Endothelial cell of umbilical vein (primary cell): Measurements from ENCODE around the gene CCND2. TPM values are rescaled to one million over a fixed set of nuclear protein-coding genes. Genes with fewer than 3 reads are reported as not detected.

Source experiments
- BruUV-seq: library from RNA; stranded (reverse); fragments of 400-500 nt; replicated peaks from 2 replicates; lab custom pipeline; 2021; lab: Mats Ljungman, UMichigan
- CTCF ChIA-PET: fragments of 300-600, 350-600 bp; sonication (Branson Sonifier 250); formaldehyde crosslinking; loops from one replicate; lab custom pipeline; 2021; ENCODE audit warnings: antibody characterized with exemption, inconsistent platforms; lab: Charles Lee
- POLR2A ChIA-PET: fragments of 300-600, 350-600 bp; sonication (Branson Sonifier 250); formaldehyde crosslinking; loops from one replicate; lab custom pipeline; 2021; ENCODE audit warnings: antibody characterized with exemption, inconsistent platforms; lab: Charles Lee
- DNase-seq: peaks from one replicate; pipeline ENCODE4 v3.0.0-alpha.2; 2011; ENCODE audit warnings: low read depth, low spot score
- FAIRE-seq: peaks from 2 replicates; lab custom pipeline; 2011; peaks lifted over from hg19 to GRCh38; lab: Jason Lieb, UNC
- H2AFZ ChIP-seq: 2 replicates; pipeline ENCODE4 v1.6.0; 2012; ENCODE audit warnings: low read depth, low read length, control low read depth, inconsistent platforms
- H3K27ac ChIP-seq: 2 replicates; pipeline ENCODE4 v1.5.1; 2011; ENCODE audit warnings: low read depth, mild to moderate bottlenecking, control low read depth, low read length, moderate library complexity; ENCODE audit not compliant: insufficient read depth
- H3K27me3 ChIP-seq, 2 experiments: 2 replicates each; pipeline versions ENCODE4 v1.6.0 to v1.6.1; 2011; ENCODE audit warnings: low read length in 2 of 2, mixed read lengths in 1 of 2; ENCODE audit not compliant: control insufficient read depth in 2 of 2, insufficient read depth in 2 of 2
- H3K36me3 ChIP-seq, 2 experiments: 2 replicates in 1 of 2; 3 replicates in 1 of 2; pipeline ENCODE4 v1.5.1; 2011; ENCODE audit warnings: low read length in 2 of 2, mild to moderate bottlenecking in 1 of 2, moderate library complexity in 1 of 2; ENCODE audit not compliant: control insufficient read depth in 2 of 2, insufficient read depth in 2 of 2; ENCODE audit errors: extremely low read depth in 1 of 2
- H3K4me1 ChIP-seq: 3 replicates; pipeline ENCODE4 v1.5.1; 2011; ENCODE audit warnings: mild to moderate bottlenecking, low read length; ENCODE audit not compliant: control insufficient read depth, insufficient read depth; ENCODE audit errors: extremely low read depth
- H3K4me2 ChIP-seq: 2 replicates; pipeline ENCODE4 v1.6.1; 2011; ENCODE audit warnings: low read length, control low read depth, mixed read lengths; ENCODE audit not compliant: insufficient read depth
- H3K4me3 ChIP-seq, 3 experiments: fragments of 200-600 bp in 1 of 3; sonication (generic), shearing (Covaris generic) in 1 of 3; replicated peaks in 1 of 3; 2 replicates each; pipeline ENCODE4 v1.5.1; 2011 to 2016; ENCODE audit warnings: control low read depth in 3 of 3, low read length in 3 of 3, mild to moderate bottlenecking in 2 of 3, inconsistent platforms in 1 of 3, low read depth in 1 of 3, moderate library complexity in 1 of 3; ENCODE audit not compliant: insufficient read depth in 1 of 3
- H3K79me2 ChIP-seq: 2 replicates; pipeline ENCODE4 v1.6.0; 2012; ENCODE audit warnings: low read length, inconsistent platforms; ENCODE audit not compliant: control insufficient read depth, insufficient read depth
- H3K9ac ChIP-seq: replicated peaks from 2 replicates; pipeline ENCODE3; 2011; ENCODE audit warnings: low read length, control low read depth; ENCODE audit not compliant: insufficient read depth; ENCODE audit errors: extremely low read depth
- H3K9me1 ChIP-seq: replicated peaks from 3 replicates; pipeline ENCODE4 v1.6.0; 2011; ENCODE audit warnings: mild to moderate bottlenecking, low read length; ENCODE audit not compliant: control insufficient read depth, insufficient read depth; ENCODE audit errors: extremely low read depth
- H3K9me3 ChIP-seq: replicated peaks from 2 replicates; pipeline ENCODE4 v1.5.1; 2012; ENCODE audit warnings: low read length, inconsistent platforms; ENCODE audit not compliant: control insufficient read depth, insufficient read depth
- H4K20me1 ChIP-seq: replicated peaks from 2 replicates; pipeline ENCODE3; 2011; ENCODE audit warnings: mild to moderate bottlenecking, low read length; ENCODE audit not compliant: control insufficient read depth, insufficient read depth; ENCODE audit errors: extremely low read depth
- CTCF ChIP-seq, 2 donors: IDR thresholded peaks; 1 replicate in 1 of 2; 2 replicates in 1 of 2; pipeline ENCODE4 v1.5.1; 2011; ENCODE audit warnings: low read length in 2 of 2, mild to moderate bottlenecking in 2 of 2, moderate library complexity in 2 of 2, control low read depth in 1 of 2, inconsistent platforms in 1 of 2, low read depth in 1 of 2; ENCODE audit not compliant: insufficient read depth in 1 of 2; ENCODE audit errors: extremely low read depth in 1 of 2
- EZH2 ChIP-seq: IDR thresholded peaks from 2 replicates; pipeline ENCODE4 v1.6.1; 2012; ENCODE audit warnings: borderline replicate concordance, low read depth, mild to moderate bottlenecking, moderate library complexity, low read length, inconsistent platforms; ENCODE audit not compliant: severe bottlenecking
- FOS ChIP-seq: IDR thresholded peaks from 2 replicates; pipeline ENCODE4 v1.6.1; 2011; ENCODE audit warnings: mild to moderate bottlenecking, low read length, moderate library complexity, borderline replicate concordance; ENCODE audit not compliant: insufficient read depth
- GATA2 ChIP-seq: IDR thresholded peaks from 2 replicates; pipeline ENCODE4 v1.7.0; 2011; ENCODE audit warnings: low read depth, mild to moderate bottlenecking, moderate library complexity, mixed read lengths, low read length; ENCODE audit not compliant: insufficient read length, insufficient read depth
- JUN ChIP-seq: IDR thresholded peaks from 2 replicates; pipeline ENCODE4 v1.6.1; 2011; ENCODE audit warnings: borderline replicate concordance, low read depth; ENCODE audit not compliant: insufficient read length, insufficient read depth
- MAX ChIP-seq: IDR thresholded peaks from 2 replicates; pipeline ENCODE4 v1.6.1; 2011; ENCODE audit not compliant: insufficient read depth, insufficient read length
- MYC ChIP-seq: IDR thresholded peaks from one replicate; pipeline ENCODE4 v1.6.1; 2011; ENCODE audit warnings: mild to moderate bottlenecking, low read depth, low read length
- POLR2A ChIP-seq: IDR thresholded peaks from 2 replicates; pipeline ENCODE4 v1.6.1; 2012; ENCODE audit warnings: low read depth, mild to moderate bottlenecking, control low read depth, low read length
- POLR2AphosphoS5 ChIP-seq: IDR thresholded peaks from 2 replicates; pipeline ENCODE4 v1.6.1; 2012; ENCODE audit warnings: low read depth, mild to moderate bottlenecking, control low read depth, low read length, moderate library complexity; ENCODE audit not compliant: insufficient read depth
- dilution Hi-C: fragments of 300-500 bp; cut with MboI; formaldehyde crosslinking; loops from one replicate; pipeline ENCODE4 v1.15.0; 2019; ENCODE audit warnings: low sequenced_read_pairs; ENCODE audit not compliant: extremely low pct_ligation_motif_present
- intact Hi-C: fragments of 100-400 bp; cut with micrococcal nuclease; formaldehyde crosslinking; loops from one replicate; pipeline ENCODE4 v1.10.0; 2022
- polyA plus RNA-seq, 4 experiments: library from polyadenylated mRNA; depleted of rRNA in 3 of 4; stranded (reverse) in 3 of 4; unstranded in 1 of 4; fragments of >200 nt; gene quantifications; 2 replicates each; pipeline versions ENCODE4 v1.2.1 to v1.2.3, GENCODE V29; 2011 to 2012; ENCODE audit warnings: missing spikeins in 1 of 4
- total RNA-seq: library from RNA; stranded (reverse); gene quantifications from 2 replicates; pipeline ENCODE4 v1.2.3, GENCODE V29; 2021

The CCND2 gene
- total and polyA plus RNA-seq, 2 donors (not counting 3 experiments of a cell fraction or from before 2014, with no cell fraction given): 0.68 to 3.4 TPM

GRCh38 chr12:4286228-4286627, 12.7 kb downstream of the CCND2 start:
- H3K27me3 ChIP-seq: no peaks in the 10 kb centered on the region
- H4K20me1 ChIP-seq: no peaks in the 10 kb centered on the region
- BruUV-seq: no TSS peak
- intact Hi-C loops: no loop called here
- H3K9me3 ChIP-seq: no peaks in the 10 kb centered on the region
- CTCF ChIA-PET: interaction anchor here (4.7 kb wide), 1 partner anchor 9 kb away, joined by 29 read pairs; no protein-coding TSS in a partner anchor
- no peak overlapping the region for H3K27ac ChIP-seq
- no peak for TF ChIP-seq POLR2AphosphoS5
- H2AFZ ChIP-seq: no peak overlapping the region
- no peak for DNase-seq
- dilution Hi-C loops: no loop called here
- no peak overlapping the region for H3K4me2 ChIP-seq
- no peaks in the 10 kb centered on the region for H3K4me1 ChIP-seq
- POLR2A ChIA-PET: no interaction called here
- no peaks in the 10 kb centered on the region for H3K79me2 ChIP-seq
- no peaks in the 10 kb centered on the region for H3K36me3 ChIP-seq
- H3K9ac ChIP-seq: no peak overlapping the region
- H3K9me1 ChIP-seq: no peaks in the 10 kb centered on the region
- FAIRE-seq: no peak
- no peak overlapping the region for H3K4me3 ChIP-seq

- H3K4me2 ChIP-seq: no peak overlapping the region
- no peaks in the 10 kb centered on the region for H3K9me3 ChIP-seq
- H3K27ac ChIP-seq: no peak overlapping the region
- no peaks in the 10 kb centered on the region for H3K27me3 ChIP-seq
- H4K20me1 ChIP-seq: no peaks in the 10 kb centered on the region
- no peak overlapping the region for H3K9ac ChIP-seq
- intact Hi-C loops: no loop called here
- TF ChIP-seq JUN: no peak
- no peak for TF ChIP-seq FOS
- TF ChIP-seq POLR2A: no peak
- TF ChIP-seq MYC: no peak
- TF ChIP-seq CTCF (IDR thresholded peaks at IDR 0.05; ENCODE audit: extremely low read depth in 1 of 2, insufficient read depth in 1 of 2, low read depth in 1 of 2, low read length in 2 of 2): no peak
- TF ChIP-seq GATA2: no peak
- TF ChIP-seq EZH2: no peak
- TF ChIP-seq POLR2AphosphoS5: no peak
- TF ChIP-seq MAX: no peak
- DNase-seq (no peak), FAIRE-seq (no peak)
- no peaks in the 10 kb centered on the region for H3K9me1 ChIP-seq
- H3K36me3 ChIP-seq: no peaks in the 10 kb centered on the region
- no peaks in the 10 kb centered on the region for H3K79me2 ChIP-seq
- CTCF ChIA-PET: interaction anchor here (4.7 kb wide), 1 partner anchor 10 kb away, joined by 29 read pairs; no protein-coding TSS in a partner anchor
- dilution Hi-C loops: no loop called here
- no peaks in the 10 kb centered on the region for H3K4me1 ChIP-seq
- POLR2A ChIA-PET: no interaction called here
- H2AFZ ChIP-seq: no peak overlapping the region
- no TSS peak for BruUV-seq
- no peak overlapping the region for H3K4me3 ChIP-seq
Measured at GRCh38 chr12:4286771-4287317, 13.3 kb downstream of the CCND2 start.
